SU-DHL-6 (cell line): ENCODE measurements around the gene TIMM10.

Experiments used
- H2AFZ ChIP-seq: fragments of 200-600 bp; sonication (generic); 2 replicates; pipeline ENCODE4 v1.6.1; 2014; ENCODE audit warnings: low read depth, mild to moderate bottlenecking, moderate library complexity, mixed read lengths, antibody characterized with exemption, low read length; ENCODE audit not compliant: severe bottlenecking
- H3F3A ChIP-seq: fragments of 200-600 bp; shearing (Covaris generic); 2 replicates; pipeline ENCODE4 v1.6.0; 2016; ENCODE audit warnings: antibody characterized with exemption, mild to moderate bottlenecking; ENCODE audit not compliant: insufficient read depth
- H3K27ac ChIP-seq: fragments of 200-600 bp; sonication (generic); 2 replicates; pipeline ENCODE4 v1.5.1; 2016; ENCODE audit warnings: low read depth, mild to moderate bottlenecking, low read length, moderate library complexity, mixed read lengths
- H3K27me3 ChIP-seq: fragments of 200-600 bp; sonication (generic), shearing (Covaris generic); 2 replicates; pipeline ENCODE4 v1.6.0; 2014; ENCODE audit warnings: mild to moderate bottlenecking, low read length
- H3K36me3 ChIP-seq: fragments of 200-600 bp; sonication (generic); 2 replicates; pipeline ENCODE4 v1.6.1; 2014; ENCODE audit warnings: mild to moderate bottlenecking, low read length, mixed read lengths
- H3K4me2 ChIP-seq: fragments of 300-600, 200-600 bp; shearing (Covaris generic), sonication (generic); 2 replicates; pipeline ENCODE4 v1.6.0; 2014; ENCODE audit warnings: low read length, low read depth, mild to moderate bottlenecking; ENCODE audit not compliant: poor library complexity, severe bottlenecking
- H3K4me3 ChIP-seq: fragments of 200-600 bp; sonication (generic); 2 replicates; pipeline ENCODE4 v1.5.1; 2014; ENCODE audit warnings: antibody characterized with exemption, low read length, mild to moderate bottlenecking, mixed read lengths; ENCODE audit not compliant: insufficient read depth, poor library complexity, severe bottlenecking
- H3K79me2 ChIP-seq: fragments of 200-600 bp; sonication (generic); 2 replicates; pipeline ENCODE4 v1.6.1; 2014; ENCODE audit warnings: mild to moderate bottlenecking, low read length, moderate library complexity; ENCODE audit not compliant: insufficient read depth
- H3K9ac ChIP-seq: fragments of 200-600 bp; sonication (generic); 2 replicates; pipeline ENCODE4 v1.7.0; 2014; ENCODE audit warnings: mild to moderate bottlenecking, low read length
- H3K9me2 ChIP-seq: fragments of 200-600 bp; sonication (generic); replicated peaks from 2 replicates; pipeline ENCODE4 v1.6.1; 2014; ENCODE audit warnings: low read length; ENCODE audit not compliant: insufficient read depth
- H3K9me3 ChIP-seq: fragments of 200-600 bp; sonication (generic); 2 replicates; pipeline ENCODE4 v1.6.1; 2014; ENCODE audit warnings: low read length, mixed read lengths; ENCODE audit not compliant: insufficient read depth
- H4K20me1 ChIP-seq: fragments of 200-600 bp; sonication (generic); 2 replicates; pipeline ENCODE4 v1.6.1; 2014; ENCODE audit warnings: low read depth, mild to moderate bottlenecking, antibody characterized with exemption, low read length, moderate library complexity, mixed read lengths
- CTCF ChIP-seq: fragments of 200-600 bp; sonication (generic); IDR thresholded peaks from one replicate; pipeline ENCODE4 v1.5.1; 2017; ENCODE audit warnings: antibody characterized with exemption, mild to moderate bottlenecking, low read length, moderate library complexity; ENCODE audit not compliant: insufficient read depth, poor library complexity, severe bottlenecking
- EZH2phosphoT487 ChIP-seq: fragments of 200-600 bp; sonication (generic), shearing (Covaris generic); conservative IDR thresholded peaks from 2 replicates; pipeline ENCODE4 v1.6.1; 2018; ENCODE audit warnings: mild to moderate bottlenecking, antibody characterized with exemption, low read length, moderate library complexity, mixed read lengths

TIMM10 gene

GRCh38 chr11:57479911-57480310 is 50.6 kb downstream of the TIMM10 start:
- H3K9me3 ChIP-seq: no peaks in the 10 kb centered on the region
- no peaks in the 10 kb centered on the region for H3K27me3 ChIP-seq
- TF ChIP-seq CTCF (no peak), EZH2phosphoT487 (no peak)
- no peak overlapping the region for H3K4me2 ChIP-seq
- H3F3A ChIP-seq: no peaks in the 10 kb centered on the region
- no peak overlapping the region for H3K4me3 ChIP-seq
- H3K79me2 ChIP-seq: no peaks in the 10 kb centered on the region
- no peak overlapping the region for H3K9ac ChIP-seq
- no peaks in the 10 kb centered on the region for H3K9me2 ChIP-seq
- no peak overlapping the region for H2AFZ ChIP-seq
- H3K27ac ChIP-seq: no peak overlapping the region
- H3K36me3 ChIP-seq: 0 out of 2 replicates have a peak, but pooled peaks cover 12% of the 10 kb centered on the region
- H4K20me1 ChIP-seq: no peaks in the 10 kb centered on the region

- no peak overlapping the region for H3K27ac ChIP-seq
- no peaks in the 10 kb centered on the region for H4K20me1 ChIP-seq
- H3F3A ChIP-seq: no peaks in the 10 kb centered on the region
- no peak overlapping the region for H2AFZ ChIP-seq
- H3K9me3 ChIP-seq: no peaks in the 10 kb centered on the region
- no peaks in the 10 kb centered on the region for H3K9me2 ChIP-seq
- no peaks in the 10 kb centered on the region for H3K79me2 ChIP-seq
- 0 out of 2 replicates have a peak, but pooled peaks cover 6% of the 10 kb centered on the region for H3K36me3 ChIP-seq
- TF ChIP-seq CTCF (no peak), EZH2phosphoT487 (no peak)
- H3K4me3 ChIP-seq: no peak overlapping the region
- no peak overlapping the region for H3K9ac ChIP-seq
- no peaks in the 10 kb centered on the region for H3K27me3 ChIP-seq
- no peak overlapping the region for H3K4me2 ChIP-seq
Observed at GRCh38 chr11:57479021-57479663, 51.4 kb downstream of the TIMM10 start.
